A673 (cell line): ENCODE results near the gene ALG9. TPM values are rescaled to one million over a fixed set of nuclear protein-coding genes. Genes with fewer than 3 reads are reported as not detected.
A peak's percentile ranks its signal among the peaks of the same experiment; 100 is the strongest.

ENCODE experiments used
- BruUV-seq: library from RNA; stranded (reverse); fragments of 400-500 nt; replicated peaks from 2 replicates; lab custom pipeline; 2021; lab: Mats Ljungman, UMichigan
- CTCF ChIA-PET: fragments of 300-600 bp; sonication (Branson Sonifier 250); formaldehyde crosslinking; loops from one replicate; lab custom pipeline; 2022; ENCODE audit warnings: antibody characterized with exemption; lab: Charles Lee
- POLR2A ChIA-PET: fragments of 300-600 bp; sonication (Branson Sonifier 250); formaldehyde crosslinking; loops from one replicate; lab custom pipeline; 2022; ENCODE audit warnings: antibody characterized with exemption; ENCODE audit not compliant: low non-redundant PET; lab: Charles Lee
- DNase-seq: peaks from one replicate; pipeline ENCODE4 v3.0.0-alpha.2; 2015; ENCODE audit warnings: low spot score
- H3K27ac ChIP-seq: fragments of 200-600 bp; sonication (generic); 2 replicates; pipeline ENCODE4 v1.5.1; 2016; ENCODE audit warnings: mixed run types, low read depth, mild to moderate bottlenecking, mixed read lengths, antibody characterized with exemption, low read length; ENCODE audit not compliant: poor library complexity, severe bottlenecking
- H3K27me3 ChIP-seq: fragments of 200-600 bp; sonication (generic); replicated peaks from 2 replicates; pipeline ENCODE4 v1.6.1; 2017; ENCODE audit warnings: mixed run types, low read depth, mild to moderate bottlenecking, mixed read lengths, antibody characterized with exemption, low read length; ENCODE audit not compliant: insufficient read depth, poor library complexity
- H3K36me3 ChIP-seq: fragments of 200-600 bp; sonication (generic); 2 replicates; pipeline ENCODE4 v1.6.1; 2016; ENCODE audit warnings: mixed run types, mild to moderate bottlenecking, mixed read lengths, antibody characterized with exemption, low read length; ENCODE audit not compliant: insufficient read depth, poor library complexity, severe bottlenecking
- H3K4me1 ChIP-seq: fragments of 200-600 bp; sonication (generic); 2 replicates; pipeline ENCODE4 v1.6.1; 2017; ENCODE audit warnings: mixed run types, mild to moderate bottlenecking, mixed read lengths, antibody characterized with exemption, low read length; ENCODE audit not compliant: insufficient read depth, poor library complexity, severe bottlenecking
- H3K4me3 ChIP-seq: fragments of 200-600 bp; sonication (generic); 2 replicates; pipeline ENCODE4 v1.5.1; 2016; ENCODE audit warnings: low read depth, mixed run types, mild to moderate bottlenecking, mixed read lengths, low read length; ENCODE audit not compliant: poor library complexity, severe bottlenecking
- H3K9me3 ChIP-seq: fragments of 200-600 bp; sonication (generic); 2 replicates; pipeline ENCODE4 v1.6.1; 2016; ENCODE audit warnings: mixed run types, low read depth, mild to moderate bottlenecking, mixed read lengths, antibody characterized with exemption, low read length; ENCODE audit not compliant: poor library complexity, severe bottlenecking
- CTCF ChIP-seq: fragments of 300-800, 200-600 bp; sonication (generic); conservative IDR thresholded peaks from 2 replicates; pipeline ENCODE4 v1.5.1; 2017; ENCODE audit warnings: low read depth, mild to moderate bottlenecking, antibody characterized with exemption, low read length, moderate library complexity, mixed read lengths
- EZH2 ChIP-seq: fragments of 200-600 bp; sonication (generic); IDR thresholded peaks from 2 replicates; pipeline ENCODE4 v1.6.1; 2017; ENCODE audit warnings: borderline replicate concordance, low read depth, mild to moderate bottlenecking, mixed read lengths, antibody characterized with exemption, low read length; ENCODE audit not compliant: poor library complexity, severe bottlenecking
- intact Hi-C: fragments of 100-400 bp; cut with micrococcal nuclease; formaldehyde crosslinking; loops from one replicate; pipeline ENCODE4 v1.10.0; 2022; ENCODE audit not compliant: unreplicated experiment
- total RNA-seq: library from RNA; stranded (reverse); gene quantifications from 2 replicates; pipeline ENCODE4 v1.2.3, GENCODE V29; 2021

The ALG9 gene
- total RNA-seq, 1 experiment from 2014 or later: 61.0 TPM

GRCh38 chr11:111777094-111778046 is 94.0 kb downstream of the ALG9 start:
- no peaks in the 10 kb centered on the region for H3K27me3 ChIP-seq
- POLR2A ChIA-PET: no interaction called here
- DNase-seq: peak; percentile 88
- no peak overlapping the region for H3K4me3 ChIP-seq
- no TSS peak for BruUV-seq
- intact Hi-C loops: loop anchor here (1.0 kb wide), 2 partner anchors 175 to 323 kb away; partner anchors contain the start of gene SIK2
- no peaks in the 10 kb centered on the region for H3K36me3 ChIP-seq
- peak overlapping the region; percentile 7 for H3K27ac ChIP-seq
- peaks cover 7% of the 10 kb centered on the region for H3K4me1 ChIP-seq
- CTCF ChIA-PET: interaction anchor here (0.5 to 2.2 kb wide), 15 partner anchors 11 to 328 kb away, joined by 3 to 17 read pairs (median 4); partner anchors contain the start of genes PPP2R1B and SIK2
- H3K9me3 ChIP-seq: no peaks in the 10 kb centered on the region
- TF ChIP-seq EZH2 (no peak), CTCF (peak; percentile 93)

- Histone ChIP-seq H3K36me3 (no peaks in the 10 kb centered on the region), H3K27ac (no peak overlapping the region), H3K9me3 (no peaks in the 10 kb centered on the region), H3K4me1 (no peaks in the 10 kb centered on the region), H3K4me3 (no peak overlapping the region), H3K27me3 (no peaks in the 10 kb centered on the region)
- TF ChIP-seq CTCF: no peak
- TF ChIP-seq EZH2: no peak
- DNase-seq: no peak
- BruUV-seq: no TSS peak
- ChIA-PET CTCF (interaction anchor here (0.6 to 2.2 kb wide), 8 partner anchors 10 to 322 kb away, joined by 3 to 17 read pairs (median 6); partner anchors contain the start of genes PPP2R1B and SIK2), POLR2A (interaction anchor here (0.7 kb wide), 1 partner anchor 10 kb away, joined by 5 read pairs; the partner anchor contains the start of gene PPP2R1B)
- intact Hi-C loops: loop anchor here (1.0 kb wide), 2 partner anchors 174 to 322 kb away; partner anchors contain the start of gene SIK2
Measured at GRCh38 chr11:111776398-111777093, 94.8 kb downstream of the ALG9 start.

GRCh38 chr11:111774955-111775710 is 96.2 kb downstream of the ALG9 start:
- no peaks in the 10 kb centered on the region for H3K9me3 ChIP-seq
- no peak overlapping the region for H3K4me3 ChIP-seq
- no peaks in the 10 kb centered on the region for H3K36me3 ChIP-seq
- ChIA-PET CTCF (interaction anchor here (0.6 to 1.5 kb wide), 4 partner anchors 66 to 505 kb away, joined by 3 to 8 read pairs (median 4); no protein-coding TSS in a partner anchor), POLR2A (no interaction called here)
- no peak for DNase-seq
- no TSS peak for BruUV-seq
- TF ChIP-seq EZH2: no peak
- no peak for TF ChIP-seq CTCF
- H3K27me3 ChIP-seq: no peaks in the 10 kb centered on the region
- intact Hi-C loops: no loop called here
- H3K4me1 ChIP-seq: no peaks in the 10 kb centered on the region
- H3K27ac ChIP-seq: no peak overlapping the region
